ENCODE data around the gene NRG2. TPM values are rescaled to one million over a fixed set of nuclear protein-coding genes. Genes with fewer than 3 reads are reported as not detected.

Gene NRG2
- total RNA-seq, 3 donors from 2014 or later: 5.9 to 16.5 (median 7.2) TPM

DNA sequence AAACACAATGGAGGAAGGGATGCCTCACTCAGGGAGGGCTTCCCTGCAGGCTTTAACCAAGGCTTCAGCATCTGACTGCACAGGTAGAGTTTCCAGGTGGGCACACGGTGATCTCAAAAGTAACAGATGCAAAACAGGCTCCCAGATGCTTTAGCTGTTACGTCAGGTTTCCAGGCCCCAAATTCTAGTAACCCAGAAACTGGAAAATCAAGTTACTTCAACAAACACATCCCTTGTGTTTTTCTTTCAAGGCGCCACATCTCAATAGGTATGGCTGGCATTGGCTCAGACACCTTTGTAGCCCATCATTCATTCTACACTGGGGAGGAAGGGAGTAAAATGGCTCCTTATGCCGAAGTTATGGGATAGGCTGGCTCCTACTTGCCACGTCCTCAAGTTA, 27.4 kb downstream of the NRG2 start:
- no peak for DNase-seq (ENCODE audit: low spot score in 2 of 2)
- Histone ChIP-seq H3K27ac (peak overlapping the region in 1 of 2 donors; percentile 38), H3K27me3 (no peaks in the 10 kb centered on the region), H3K4me1 (peaks cover 0 to 1% of the 10 kb centered on the region in 2 donors), H3K36me3 (no peaks in the 10 kb centered on the region), H3K9me3 (no peaks in the 10 kb centered on the region), H3K4me3 (no peak overlapping the region)
- TF ChIP-seq POLR2A (IDR thresholded peaks at IDR 0.05) (no peak), POLR2AphosphoS5 (IDR thresholded peaks at IDR 0.05) (no peak)
- TF ChIP-seq, protein P1, sequence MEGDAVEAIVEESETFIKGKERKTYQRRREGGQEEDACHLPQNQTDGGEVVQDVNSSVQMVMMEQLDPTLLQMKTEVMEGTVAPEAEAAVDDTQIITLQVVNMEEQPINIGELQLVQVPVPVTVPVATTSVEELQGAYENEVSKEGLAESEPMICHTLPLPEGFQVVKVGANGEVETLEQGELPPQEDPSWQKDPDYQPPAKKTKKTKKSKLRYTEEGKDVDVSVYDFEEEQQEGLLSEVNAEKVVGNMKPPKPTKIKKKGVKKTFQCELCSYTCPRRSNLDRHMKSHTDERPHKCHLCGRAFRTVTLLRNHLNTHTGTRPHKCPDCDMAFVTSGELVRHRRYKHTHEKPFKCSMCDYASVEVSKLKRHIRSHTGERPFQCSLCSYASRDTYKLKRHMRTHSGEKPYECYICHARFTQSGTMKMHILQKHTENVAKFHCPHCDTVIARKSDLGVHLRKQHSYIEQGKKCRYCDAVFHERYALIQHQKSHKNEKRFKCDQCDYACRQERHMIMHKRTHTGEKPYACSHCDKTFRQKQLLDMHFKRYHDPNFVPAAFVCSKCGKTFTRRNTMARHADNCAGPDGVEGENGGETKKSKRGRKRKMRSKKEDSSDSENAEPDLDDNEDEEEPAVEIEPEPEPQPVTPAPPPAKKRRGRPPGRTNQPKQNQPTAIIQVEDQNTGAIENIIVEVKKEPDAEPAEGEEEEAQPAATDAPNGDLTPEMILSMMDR (IDR thresholded peaks at IDR 0.05): no peak
- intact Hi-C loops (cut with DNase I; ENCODE audit: low total_unique reads): no loop called here

DNA sequence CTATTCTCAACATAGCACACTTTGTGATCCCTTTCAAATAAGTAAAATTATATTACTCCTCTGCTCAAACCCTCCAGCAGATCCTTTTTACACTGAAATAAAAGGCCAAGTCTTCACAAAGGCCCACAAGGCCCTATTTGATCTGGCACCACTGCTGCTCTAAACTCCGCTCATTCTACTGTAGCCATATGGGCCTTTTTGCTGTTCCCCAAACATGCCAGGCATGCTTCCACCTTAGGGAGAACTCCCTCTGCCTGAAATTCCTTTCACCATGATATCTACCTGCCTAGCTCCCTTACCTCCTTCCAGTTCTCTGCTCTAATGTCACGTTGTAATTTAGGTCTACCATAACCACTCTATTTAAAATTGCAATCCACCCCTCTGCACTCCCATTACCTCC, 28.3 kb downstream of the NRG2 start:
- H3K4me3 ChIP-seq: no peak overlapping the region
- no peaks in the 10 kb centered on the region for H3K9me3 ChIP-seq
- TF ChIP-seq POLR2AphosphoS5 (IDR thresholded peaks at IDR 0.05) (no peak), POLR2A (IDR thresholded peaks at IDR 0.05) (no peak)
- TF ChIP-seq, protein P1 (IDR thresholded peaks at IDR 0.05): no peak
- no peaks in the 10 kb centered on the region for H3K4me1 ChIP-seq
- intact Hi-C loops (cut with DNase I; ENCODE audit: low total_unique reads): no loop called here
- no peaks in the 10 kb centered on the region for H3K36me3 ChIP-seq
- DNase-seq (ENCODE audit: low spot score in 2 of 2): no peak
- H3K27ac ChIP-seq: no peak overlapping the region
- no peaks in the 10 kb centered on the region for H3K27me3 ChIP-seq

DNA sequence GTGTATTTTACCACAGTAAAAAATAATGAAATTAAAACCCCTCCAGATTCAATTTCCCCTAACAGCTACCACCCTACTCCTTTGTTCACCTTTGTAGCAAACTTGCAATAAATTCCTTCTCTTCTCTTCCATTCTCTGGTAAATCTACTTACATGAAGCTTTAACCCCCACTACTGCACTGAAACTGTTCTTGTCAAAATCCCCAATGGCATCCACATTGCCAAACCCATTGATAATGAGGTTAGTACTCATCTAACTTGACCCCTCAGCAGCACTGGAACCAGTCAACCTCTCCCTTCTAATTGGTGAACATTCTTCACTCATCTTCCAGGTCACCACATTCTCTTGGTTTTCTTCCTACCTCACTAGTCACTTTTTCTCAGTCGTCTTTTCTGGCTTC, 29.6 kb downstream of the NRG2 start:
- Histone ChIP-seq H3K27me3 (no peaks in the 10 kb centered on the region), H3K27ac (no peak overlapping the region), H3K36me3 (no peaks in the 10 kb centered on the region), H3K4me3 (no peak overlapping the region), H3K4me1 (no peaks in the 10 kb centered on the region), H3K9me3 (no peaks in the 10 kb centered on the region)
- intact Hi-C loops (cut with DNase I; ENCODE audit: low total_unique reads): no loop called here
- TF ChIP-seq POLR2AphosphoS5 (IDR thresholded peaks at IDR 0.05) (no peak), POLR2A (IDR thresholded peaks at IDR 0.05) (no peak)
- TF ChIP-seq, protein P1 (IDR thresholded peaks at IDR 0.05): no peak
- DNase-seq (ENCODE audit: low spot score in 2 of 2): no peak

DNA sequence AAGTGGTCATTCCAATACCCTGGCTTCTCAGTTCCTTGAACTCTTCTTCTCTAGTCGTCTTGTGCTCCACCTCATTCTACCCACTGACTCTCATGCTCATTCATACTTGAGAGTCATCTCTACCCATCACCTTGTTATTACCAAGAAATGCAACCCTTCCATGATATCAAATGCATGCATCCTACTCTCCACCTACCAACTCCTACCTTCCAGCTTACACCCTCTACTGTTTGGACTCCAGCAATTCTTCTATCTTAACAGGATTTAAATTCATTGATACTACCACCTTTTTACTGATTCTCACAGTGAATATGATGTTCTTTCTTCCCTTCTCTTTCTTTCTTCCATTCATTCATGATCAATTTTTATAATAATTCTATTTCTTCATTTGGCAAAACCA, 30.7 kb downstream of the NRG2 start:
- H3K27ac ChIP-seq: no peak overlapping the region

DNA sequence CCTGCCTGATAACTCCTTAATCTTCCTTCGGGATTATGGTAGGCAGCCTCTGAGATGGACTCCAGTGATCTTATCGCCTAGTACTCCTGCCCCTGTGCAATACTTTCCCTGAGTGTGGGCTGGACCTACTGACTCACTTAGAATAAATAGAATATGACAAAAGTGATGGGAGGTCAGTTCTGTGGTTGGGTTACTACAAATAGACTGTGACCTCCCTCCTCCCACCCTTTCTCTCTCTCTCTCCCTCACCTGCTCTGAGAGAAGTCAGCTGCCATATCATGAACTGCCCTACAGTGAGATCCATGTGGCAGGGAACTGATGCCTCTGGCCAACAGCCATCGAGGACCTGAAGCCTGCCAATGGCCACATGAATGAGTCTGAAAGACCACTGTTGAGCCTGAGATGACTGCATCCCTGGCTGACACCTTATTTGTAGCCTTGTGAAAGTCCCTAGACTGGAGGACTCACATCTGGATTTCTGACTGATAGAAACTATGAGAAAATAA, 31.7 kb downstream of the NRG2 start:
- TF ChIP-seq POLR2AphosphoS5 (IDR thresholded peaks at IDR 0.05) (no peak), POLR2A (IDR thresholded peaks at IDR 0.05) (no peak)
- TF ChIP-seq, protein P1 (IDR thresholded peaks at IDR 0.05): no peak
- intact Hi-C loops (cut with DNase I; ENCODE audit: low total_unique reads): no loop called here
- no peaks in the 10 kb centered on the region for H3K36me3 ChIP-seq
- no peak overlapping the region for H3K27ac ChIP-seq
- no peak overlapping the region for H3K4me3 ChIP-seq
- DNase-seq (ENCODE audit: low spot score in 2 of 2): no peak
- no peaks in the 10 kb centered on the region for H3K4me1 ChIP-seq
- H3K27me3 ChIP-seq: no peaks in the 10 kb centered on the region
- H3K9me3 ChIP-seq: no peaks in the 10 kb centered on the region

More for the DNA sequence above, 30.7 kb downstream of the NRG2 start:
- Histone ChIP-seq H3K4me3 (no peak overlapping the region), H3K27me3 (no peaks in the 10 kb centered on the region), H3K4me1 (no peaks in the 10 kb centered on the region), H3K9me3 (no peaks in the 10 kb centered on the region), H3K36me3 (no peaks in the 10 kb centered on the region)
- no peak for DNase-seq (ENCODE audit: low spot score in 2 of 2)
- TF ChIP-seq, protein P1 (IDR thresholded peaks at IDR 0.05): no peak
- no peak for TF ChIP-seq POLR2A (IDR thresholded peaks at IDR 0.05)
- no peak for TF ChIP-seq POLR2AphosphoS5 (IDR thresholded peaks at IDR 0.05)
- intact Hi-C loops (cut with DNase I; ENCODE audit: low total_unique reads): no loop called here

Data from breast epithelium (tissue), 4 donors.